Endothelial cell (in vitro differentiated cells): ENCODE data around the gene C5. TPM values are rescaled to one million over a fixed set of nuclear protein-coding genes. Genes with fewer than 3 reads are reported as not detected.

Experiments used
- DNase-seq: peaks from one replicate; pipeline ENCODE4 v3.0.0; 2021; ENCODE audit warnings: low spot score
- H3K27ac Mint-ChIP-seq: one replicate; pipeline ENCODE4 v1.8.0; 2021; ENCODE audit warnings: mixed read lengths, inconsistent platforms; ENCODE audit not compliant: unreplicated experiment
- H3K27me3 Mint-ChIP-seq: one replicate; pipeline ENCODE4 v1.8.0; 2021; ENCODE audit warnings: mild to moderate bottlenecking, moderate library complexity, mixed read lengths, inconsistent platforms; ENCODE audit not compliant: unreplicated experiment
- H3K36me3 Mint-ChIP-seq: one replicate; pipeline ENCODE4 v1.8.0; 2021; ENCODE audit warnings: mild to moderate bottlenecking, low read depth, mixed read lengths, inconsistent platforms; ENCODE audit not compliant: unreplicated experiment
- H3K4me1 Mint-ChIP-seq: one replicate; pipeline ENCODE4 v1.8.0; 2021; ENCODE audit warnings: mild to moderate bottlenecking, mixed read lengths, inconsistent platforms; ENCODE audit not compliant: unreplicated experiment
- H3K4me3 Mint-ChIP-seq: one replicate; pipeline ENCODE4 v1.8.0; 2021; ENCODE audit warnings: mild to moderate bottlenecking, mixed read lengths, inconsistent platforms; ENCODE audit not compliant: unreplicated experiment
- H3K9me3 Mint-ChIP-seq: one replicate; pipeline ENCODE4 v1.8.0; 2021; ENCODE audit warnings: mixed read lengths, inconsistent platforms; ENCODE audit not compliant: unreplicated experiment
- CTCF ChIP-seq: fragments of 200-600 bp; sonication (generic); IDR thresholded peaks from one replicate; pipeline ENCODE4 v1.5.0; 2021; ENCODE audit warnings: antibody characterized with exemption; ENCODE audit not compliant: unreplicated experiment
- total RNA-seq: library from RNA; stranded (reverse); fragmentation: NEBNext Ultra II Directional; extraction: Animal tissue kit (Norgen Biotek cat#: 25700); gene quantifications from one replicate; pipeline ENCODE4 v1.2.1, GENCODE V29; 2021; ENCODE audit not compliant: unreplicated experiment

Gene C5
- total RNA-seq, 1 donor from 2014 or later: 0.41 TPM

GRCh38 chr9:120920806-120921178 lies 129.3 kb downstream of the C5 start:
- Mint-ChIP-seq H3K27ac (no peak overlapping the region), H3K36me3 (peaks cover 3% of the 10 kb centered on the region), H3K4me3 (no peak overlapping the region), H3K27me3 (peaks cover 4% of the 10 kb centered on the region), H3K9me3 (no peaks in the 10 kb centered on the region), H3K4me1 (no peaks in the 10 kb centered on the region)
- no peak for DNase-seq
- TF ChIP-seq CTCF: no peak

GRCh38 chr9:120919843-120920805 lies 130.0 kb downstream of the C5 start:
- no peak overlapping the region for H3K4me3 Mint-ChIP-seq
- no peak overlapping the region for H3K27ac Mint-ChIP-seq
- peaks cover 4% of the 10 kb centered on the region for H3K27me3 Mint-ChIP-seq
- no peaks in the 10 kb centered on the region for H3K9me3 Mint-ChIP-seq
- TF ChIP-seq CTCF: no peak
- DNase-seq: no peak
- peaks cover 3% of the 10 kb centered on the region for H3K36me3 Mint-ChIP-seq
- H3K4me1 Mint-ChIP-seq: no peaks in the 10 kb centered on the region

- Mint-ChIP-seq H3K4me3 (no peak overlapping the region), H3K27me3 (peaks cover 3% of the 10 kb centered on the region), H3K4me1 (no peaks in the 10 kb centered on the region)
These were observed 130.9 kb downstream of the C5 start for GRCh38 chr9:120918931-120919842.

GRCh38 chr9:120917929-120918762 lies 131.9 kb downstream of the C5 start:
- Mint-ChIP-seq H3K27ac (no peak overlapping the region), H3K4me3 (no peak overlapping the region), H3K27me3 (peaks cover 3% of the 10 kb centered on the region), H3K36me3 (peaks cover 3% of the 10 kb centered on the region), H3K9me3 (no peaks in the 10 kb centered on the region), H3K4me1 (no peaks in the 10 kb centered on the region)
- DNase-seq: no peak
- no peak for TF ChIP-seq CTCF

More at GRCh38 chr9:120918931-120919842, 130.9 kb downstream of the C5 start:
- no peak for TF ChIP-seq CTCF
- Mint-ChIP-seq H3K36me3 (peaks cover 3% of the 10 kb centered on the region), H3K27ac (no peak overlapping the region), H3K9me3 (no peaks in the 10 kb centered on the region)
- DNase-seq: no peak
